Measurements from ENCODE around the gene GJC2. TPM values are rescaled to one million over a fixed set of nuclear protein-coding genes. Genes with fewer than 3 reads are reported as not detected.

The GJC2 gene
- total RNA-seq, 1 donor from 2014 or later, result 5.4 TPM

- intact Hi-C loops (cut with DNase I), result no loop called here
- TF ChIP-seq CTCF (IDR thresholded peaks at IDR 0.05), result no peak
These were observed 26.2 kb upstream of the GJC2 start for GRCh38 chr1:228123505-228123904.

GRCh38 chr1:228125185-228125584 lies 24.5 kb upstream of the GJC2 start:
- H3K9me3 ChIP-seq, result no peaks in the 10 kb centered on the region
- no peaks in the 10 kb centered on the region for H3K36me3 ChIP-seq
- no peaks in the 10 kb centered on the region for H3K4me1 ChIP-seq
- DNase-seq (ENCODE audit: low spot score in 2 of 2), result no peak
- H3K27ac ChIP-seq, result no peak overlapping the region
- no peak overlapping the region for H3K4me3 ChIP-seq
- intact Hi-C loops (cut with DNase I), result no loop called here
- H3K27me3 ChIP-seq, result no peaks in the 10 kb centered on the region
- TF ChIP-seq CTCF (IDR thresholded peaks at IDR 0.05), result no peak

More at GRCh38 chr1:228123505-228123904, 26.2 kb upstream of the GJC2 start:
- no peak for DNase-seq (ENCODE audit: low spot score in 2 of 2)
- no peaks in the 10 kb centered on the region for H3K9me3 ChIP-seq
- no peaks in the 10 kb centered on the region for H3K36me3 ChIP-seq
- H3K27me3 ChIP-seq, result no peaks in the 10 kb centered on the region
- H3K4me3 ChIP-seq, result no peak overlapping the region
- no peaks in the 10 kb centered on the region for H3K4me1 ChIP-seq
- no peak overlapping the region for H3K27ac ChIP-seq

GRCh38 chr1:228131766-228132165 lies 18.0 kb upstream of the GJC2 start:
- Histone ChIP-seq H3K27me3 (no peaks in the 10 kb centered on the region), H3K4me3 (no peak overlapping the region), H3K9me3 (no peaks in the 10 kb centered on the region), H3K27ac (no peak overlapping the region), H3K36me3 (no peaks in the 10 kb centered on the region), H3K4me1 (no peaks in the 10 kb centered on the region)
- intact Hi-C loops (cut with DNase I), result loop anchor here (2.0 to 5.0 kb wide), 2 partner anchors 36 to 383 kb away; partner anchors contain the start of gene IBA57
- no peak for DNase-seq (ENCODE audit: low spot score in 2 of 2)
- TF ChIP-seq CTCF (IDR thresholded peaks at IDR 0.05), result no peak

- Histone ChIP-seq H3K27me3 (no peaks in the 10 kb centered on the region), H3K4me3 (no peak overlapping the region), H3K9me3 (no peaks in the 10 kb centered on the region), H3K4me1 (peaks cover 0 to 2% of the 10 kb centered on the region in 2 donors), H3K27ac (no peak overlapping the region), H3K36me3 (no peaks in the 10 kb centered on the region)
- no peak for DNase-seq (ENCODE audit: low spot score in 2 of 2)
- no peak for TF ChIP-seq CTCF (IDR thresholded peaks at IDR 0.05)
- intact Hi-C loops (cut with DNase I), result loop anchor here (5.0 kb wide), 1 partner anchor 33 kb away; the partner anchor contains the start of gene IBA57
These were observed 15.1 kb upstream of the GJC2 start for GRCh38 chr1:228134591-228134990.

GRCh38 chr1:228136901-228137300 lies 12.8 kb upstream of the GJC2 start:
- no peaks in the 10 kb centered on the region for H3K27me3 ChIP-seq
- H3K4me1 ChIP-seq, result peaks cover 9 to 10% of the 10 kb centered on the region in 2 donors
- DNase-seq (ENCODE audit: low spot score in 2 of 2), result no peak
- intact Hi-C loops (cut with DNase I), result no loop called here
- H3K4me3 ChIP-seq, result no peak overlapping the region
- peaks cover 0 to 5% of the 10 kb centered on the region in 2 donors for H3K36me3 ChIP-seq
- H3K9me3 ChIP-seq, result no peaks in the 10 kb centered on the region
- no peak overlapping the region for H3K27ac ChIP-seq
- no peak for TF ChIP-seq CTCF (IDR thresholded peaks at IDR 0.05)

GRCh38 chr1:228139406-228139930 lies 10.3 kb upstream of the GJC2 start:
- Histone ChIP-seq H3K9me3 (no peaks in the 10 kb centered on the region), H3K27me3 (no peaks in the 10 kb centered on the region), H3K27ac (peak overlapping the region; percentile 90 to 96), H3K4me1 (peaks cover 18 to 32% of the 10 kb centered on the region in 2 donors), H3K36me3 (peaks cover 2 to 7% of the 10 kb centered on the region in 2 donors), H3K4me3 (peak overlapping the region; percentile 79 to 92)
- intact Hi-C loops (cut with DNase I), result no loop called here
- DNase-seq (ENCODE audit: low spot score in 2 of 2), result no peak
- no peak for TF ChIP-seq CTCF (IDR thresholded peaks at IDR 0.05)
